Ectodermal cell (in vitro differentiated cells): ENCODE data around the gene MPDU1.
"Not testable (repeated sequence)": the region's sequence is repeated elsewhere in the genome, so short reads cannot be mapped to it uniquely, and the experiment has no call there.

Source experiments
- H3K27ac ChIP-seq: 2 replicates; pipeline ENCODE4 v1.7.0; 2013; ENCODE audit warnings: mild to moderate bottlenecking, low read depth, low read length; ENCODE audit not compliant: insufficient read depth, poor library complexity, severe bottlenecking
- H3K27me3 ChIP-seq: 2 replicates; pipeline ENCODE4 v1.7.0; 2013; ENCODE audit warnings: mild to moderate bottlenecking, low read length; ENCODE audit not compliant: insufficient read depth, control insufficient read depth, poor library complexity, severe bottlenecking
- H3K36me3 ChIP-seq: one replicate; pipeline ENCODE4 v1.7.0; 2013; ENCODE audit warnings: low read length; ENCODE audit not compliant: control insufficient read depth, insufficient read depth
- H3K4me1 ChIP-seq: one replicate; pipeline ENCODE4 v1.7.0; 2013; ENCODE audit warnings: low read length; ENCODE audit not compliant: control insufficient read depth, insufficient read depth
- H3K4me3 ChIP-seq: 2 replicates; pipeline ENCODE4 v1.7.0; 2013; ENCODE audit warnings: low read depth, low read length, control low read depth; ENCODE audit not compliant: insufficient read depth
- H3K9me3 ChIP-seq: 2 replicates; pipeline ENCODE4 v1.7.0; 2013; ENCODE audit warnings: mild to moderate bottlenecking, low read length, moderate library complexity; ENCODE audit not compliant: control insufficient read depth
- WGBS, 2 experiments: methylation state at CpG; one replicate each; pipeline ENCODE4 v1.1.7; 2013; ENCODE audit warnings: missing lambda C conversion rate in 2 of 2; 5-methylcytosine and 5-hydroxymethylcytosine counted together

MPDU1 gene

DNA sequence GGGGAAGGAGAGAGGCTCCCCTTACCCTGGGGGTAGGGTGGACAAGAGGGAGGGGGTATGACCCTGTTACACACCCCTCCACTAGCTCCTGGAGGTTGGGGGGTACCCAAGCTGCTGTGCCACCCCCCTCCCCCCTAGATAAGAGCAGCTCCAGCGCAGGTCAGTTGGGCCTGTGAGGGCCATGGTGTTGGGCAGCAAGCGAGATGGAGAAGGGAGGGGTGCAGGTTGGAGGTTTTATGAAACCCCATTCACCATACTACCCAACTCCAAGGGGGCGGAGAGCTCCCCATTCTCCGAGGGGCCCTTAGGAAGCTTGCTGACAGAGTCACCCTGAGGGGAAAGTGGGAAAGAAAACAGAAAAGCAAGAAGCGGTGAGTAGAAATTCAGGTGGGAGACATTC, 7.9 kb downstream of the MPDU1 start:
- Histone ChIP-seq H3K27me3 (no peaks in the 10 kb centered on the region), H3K27ac (peak overlapping the region; percentile 84), H3K4me1 (peaks cover 29% of the 10 kb centered on the region), H3K36me3 (peaks cover 53% of the 10 kb centered on the region), H3K9me3 (no peaks in the 10 kb centered on the region), H3K4me3 (no peak overlapping the region)
- 86 to 94% methylated on average over 3 to 5 of the region's 5 CpGs for WGBS, 2 experiments

- Histone ChIP-seq H3K27ac (no peak overlapping the region), H3K4me1 (peaks cover 29% of the 10 kb centered on the region), H3K9me3 (no peaks in the 10 kb centered on the region), H3K27me3 (no peaks in the 10 kb centered on the region), H3K36me3 (peaks cover 48% of the 10 kb centered on the region), H3K4me3 (no peak overlapping the region)
- 94 to 96% methylated on average over 23 of the region's 23 CpGs for WGBS, 2 experiments
Measured at GRCh38 chr17:7592422-7593021, 8.9 kb downstream of the MPDU1 start.

DNA sequence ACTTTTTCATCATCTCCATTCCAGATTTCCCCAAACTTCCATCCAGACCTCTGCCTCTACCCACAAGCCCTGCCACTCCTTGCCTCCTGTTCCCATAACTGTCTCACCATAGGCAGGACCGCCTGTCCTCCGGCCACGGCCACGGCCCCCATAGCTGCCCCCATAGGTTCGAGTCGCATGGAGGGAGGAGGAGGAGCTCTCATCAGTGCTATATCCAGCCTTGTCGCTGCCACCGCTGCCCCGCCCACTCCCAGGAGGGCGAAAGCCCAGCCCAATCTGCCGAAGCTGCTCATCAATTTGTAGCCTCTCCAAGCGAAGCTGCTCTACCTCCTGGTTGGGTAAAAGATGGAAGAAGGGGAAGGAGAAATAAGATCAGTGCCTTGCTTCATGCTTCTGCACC, 9.6 kb downstream of the MPDU1 start:
- Histone ChIP-seq H3K9me3 (no peaks in the 10 kb centered on the region), H3K4me1 (peaks cover 29% of the 10 kb centered on the region), H3K27me3 (no peaks in the 10 kb centered on the region), H3K4me3 (no peak overlapping the region), H3K36me3 (peaks cover 48% of the 10 kb centered on the region), H3K27ac (no peak overlapping the region)
- 87 to 91% methylated on average over 12 of the region's 12 CpGs for WGBS, 2 experiments

GRCh38 chr17:7597561-7597960, 13.9 kb downstream of the MPDU1 start:
- H3K27ac ChIP-seq, H3K4me1 ChIP-seq, H3K27me3 ChIP-seq, H3K4me3 ChIP-seq, H3K9me3 ChIP-seq: not testable (repeated sequence)
- 84 to 92% methylated on average over 5 of the region's 5 CpGs for WGBS, 2 experiments
- H3K36me3 ChIP-seq: peaks cover 43% of the 10 kb centered on the region

DNA sequence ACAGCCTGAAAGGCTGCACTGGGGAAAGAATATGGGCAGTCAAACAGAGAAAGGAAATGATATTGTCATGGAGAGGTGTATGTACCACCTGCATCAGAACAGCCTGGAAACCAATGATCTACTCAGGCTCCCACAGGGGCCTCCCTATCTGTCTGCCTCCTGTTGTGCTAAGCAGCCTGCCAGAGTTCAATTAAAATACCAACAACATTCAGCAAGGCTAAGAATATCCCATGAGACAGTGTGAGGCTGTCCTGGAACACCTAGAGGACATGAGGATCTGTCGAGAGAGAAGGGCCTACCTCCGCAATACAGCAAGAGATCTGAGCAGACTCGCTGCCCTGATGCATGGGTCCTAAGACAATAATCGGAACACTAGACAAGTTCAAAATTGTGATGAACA, 22.6 kb downstream of the MPDU1 start:
- no peaks in the 10 kb centered on the region for H3K9me3 ChIP-seq
- peaks cover 28% of the 10 kb centered on the region for H3K36me3 ChIP-seq
- H3K27ac ChIP-seq: no peak overlapping the region
- 97 to 99% methylated on average over 4 of the region's 4 CpGs for WGBS, 2 experiments
- H3K4me1 ChIP-seq: no peaks in the 10 kb centered on the region
- H3K4me3 ChIP-seq: no peak overlapping the region
- H3K27me3 ChIP-seq: no peaks in the 10 kb centered on the region

GRCh38 chr17:7610641-7611040, 27.0 kb downstream of the MPDU1 start:
- Histone ChIP-seq H3K4me1 (peaks cover 6% of the 10 kb centered on the region), H3K27ac (no peak overlapping the region), H3K4me3 (no peak overlapping the region), H3K36me3 (peaks cover 4% of the 10 kb centered on the region), H3K9me3 (no peaks in the 10 kb centered on the region), H3K27me3 (no peaks in the 10 kb centered on the region)
- 97 to 98% methylated on average over 2 of the region's 2 CpGs for WGBS, 2 experiments

DNA sequence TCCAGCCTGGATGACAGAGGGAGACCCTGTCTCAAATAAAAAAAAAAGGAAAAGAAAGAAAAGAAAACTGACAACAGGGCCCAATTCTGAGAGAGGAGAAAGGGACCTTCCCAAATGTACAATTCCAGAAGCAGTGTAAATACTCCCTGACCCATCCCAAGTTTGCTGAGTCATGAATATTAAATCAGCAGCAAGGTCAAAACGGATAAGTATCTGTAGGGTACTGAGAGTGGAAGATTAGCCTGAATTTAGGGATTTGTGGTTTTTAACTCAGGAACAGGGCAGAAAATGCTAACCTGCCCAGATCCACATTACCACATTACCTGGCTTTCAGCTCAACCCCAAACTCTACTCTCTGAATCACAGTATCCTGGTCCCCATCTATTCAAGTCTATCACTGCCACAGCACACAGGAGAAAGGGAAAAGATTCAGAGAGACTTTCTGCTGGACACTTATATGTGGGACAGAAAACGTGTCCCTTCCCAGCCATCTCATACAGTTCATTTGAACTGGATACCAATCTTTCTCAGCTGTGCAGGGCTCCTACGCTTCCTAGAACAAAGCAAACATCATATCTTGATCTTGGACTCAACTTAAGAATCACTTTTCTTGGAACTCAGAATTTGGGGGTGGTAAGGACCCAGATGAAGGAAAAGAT, 28.1 kb downstream of the MPDU1 start:
- peaks cover 6% of the 10 kb centered on the region for H3K4me1 ChIP-seq
- H3K4me3 ChIP-seq: no peak overlapping the region
- no peaks in the 10 kb centered on the region for H3K27me3 ChIP-seq
- H3K9me3 ChIP-seq: no peaks in the 10 kb centered on the region
- no peak overlapping the region for H3K27ac ChIP-seq
- H3K36me3 ChIP-seq: no peaks in the 10 kb centered on the region
- WGBS, 2 experiments: 77 to 93% methylated on average over 3 of the region's 3 CpGs

DNA sequence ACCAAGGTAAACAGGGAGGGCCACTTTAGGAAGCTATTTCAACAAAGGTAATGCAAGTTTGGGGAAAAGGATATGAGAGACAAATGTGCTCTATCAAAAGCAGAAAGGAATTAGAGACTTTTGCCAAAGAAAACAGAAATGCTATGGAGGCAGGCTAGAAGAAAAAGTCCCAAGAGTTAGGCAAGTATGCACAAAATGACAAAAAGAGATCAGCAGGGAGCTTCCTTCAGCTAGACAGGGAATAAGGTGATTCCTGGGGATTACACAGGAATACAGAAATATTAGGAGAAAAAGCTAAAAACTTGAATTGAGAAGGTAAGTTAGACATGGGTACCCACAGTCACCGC, 28.6 kb downstream of the MPDU1 start:
- H3K4me3 ChIP-seq: no peak overlapping the region
- peaks cover 6% of the 10 kb centered on the region for H3K4me1 ChIP-seq
- H3K27ac ChIP-seq: no peak overlapping the region
- no peaks in the 10 kb centered on the region for H3K9me3 ChIP-seq
- no peaks in the 10 kb centered on the region for H3K27me3 ChIP-seq
- WGBS, 2 experiments: 97 to 98% methylated on average over 1 of the region's 1 CpG
- H3K36me3 ChIP-seq: no peaks in the 10 kb centered on the region

GRCh38 chr17:7613769-7614424, 30.2 kb downstream of the MPDU1 start:
- Histone ChIP-seq H3K4me3 (peak overlapping the region; percentile 53), H3K27ac (peak overlapping the region; percentile 72)
- WGBS, 2 experiments: 9 to 10% methylated on average over 20 of the region's 20 CpGs

GRCh38 chr17:7614425-7615264, 31.0 kb downstream of the MPDU1 start, which contains the start of gene FXR2:
Gene FXR2, minus strand, starts transcription at chr17:7614897. Its CDS starts 365 bp downstream, at chr17:7614532.
- Histone ChIP-seq H3K27ac (peak within 1 kb of the TSS; percentile 72), H3K4me1 (peaks cover 6% of the 10 kb centered on the region), H3K36me3 (no peaks in the 10 kb centered on the region), H3K4me3 (peak within 1 kb of the TSS; percentile 53), H3K27me3 (no peaks in the 10 kb centered on the region), H3K9me3 (no peaks in the 10 kb centered on the region)
- WGBS, 2 experiments: 0% methylated on average over 93 of the region's 93 CpGs

More at GRCh38 chr17:7613769-7614424, 30.2 kb downstream of the MPDU1 start:
- Histone ChIP-seq H3K9me3 (no peaks in the 10 kb centered on the region), H3K36me3 (no peaks in the 10 kb centered on the region), H3K27me3 (no peaks in the 10 kb centered on the region), H3K4me1 (peaks cover 6% of the 10 kb centered on the region)
